SIG-M5 (cell line): ENCODE results near the gene ITGA11.

Experiments used
- DNase-seq: peaks from one replicate; lab custom pipeline; 2025; lab: John Stamatoyannopoulos, UW

Gene ITGA11

GRCh38 chr15:68311464-68311835 lies 120.5 kb downstream of the ITGA11 start:
- no peak for DNase-seq

- no peak for DNase-seq
Observed at GRCh38 chr15:68310804-68311463, 121.0 kb downstream of the ITGA11 start.

- DNase-seq = no peak
Observed at GRCh38 chr15:68310178-68310803, 121.7 kb downstream of the ITGA11 start.

- DNase-seq = no peak
Observed at GRCh38 chr15:68309024-68309423, 122.9 kb downstream of the ITGA11 start.

GRCh38 chr15:68307131-68307928 lies 124.6 kb downstream of the ITGA11 start:
- no peak for DNase-seq

- no peak for DNase-seq
Observed at GRCh38 chr15:68305420-68305871, 126.5 kb downstream of the ITGA11 start.

- DNase-seq = no peak
Observed at GRCh38 chr15:68304589-68305337, 127.2 kb downstream of the ITGA11 start.

- no peak for DNase-seq
Observed at GRCh38 chr15:68303560-68304436, 128.2 kb downstream of the ITGA11 start.

GRCh38 chr15:68303134-68303533 lies 128.8 kb downstream of the ITGA11 start:
- no peak for DNase-seq

GRCh38 chr15:68302729-68303128 lies 129.2 kb downstream of the ITGA11 start:
- DNase-seq = no peak

- no peak for DNase-seq
Observed at GRCh38 chr15:68301301-68301700, 130.7 kb downstream of the ITGA11 start.

GRCh38 chr15:68300115-68300940 lies 131.6 kb downstream of the ITGA11 start:
- no peak for DNase-seq

- DNase-seq = no peak
Observed at GRCh38 chr15:68299436-68299835, 132.5 kb downstream of the ITGA11 start.

GRCh38 chr15:68298882-68299381 lies 133.0 kb downstream of the ITGA11 start:
- DNase-seq = peak; percentile 24

- DNase-seq = no peak
Observed at GRCh38 chr15:68298336-68298735, 133.6 kb downstream of the ITGA11 start.

- no peak for DNase-seq
Observed at GRCh38 chr15:68295014-68295805, 136.8 kb downstream of the ITGA11 start.

- DNase-seq = no peak
Observed at GRCh38 chr15:68292967-68293366, 139.0 kb downstream of the ITGA11 start.

- no peak for DNase-seq
Observed at GRCh38 chr15:68292157-68292781, 139.7 kb downstream of the ITGA11 start.

GRCh38 chr15:68290715-68291114 lies 141.2 kb downstream of the ITGA11 start:
- DNase-seq = no peak
